Caco-2 (cell line): ENCODE measurements around the gene INHBA. TPM values are rescaled to one million over a fixed set of nuclear protein-coding genes. Genes with fewer than 3 reads are reported as not detected.

Experiments
- BruUV-seq: library from RNA; stranded (reverse); fragments of 400-500 nt; replicated peaks from 2 replicates; lab custom pipeline; 2021; lab: Mats Ljungman, UMichigan
- CTCF ChIA-PET: fragments of 300-600 bp; sonication (Branson Sonifier 250); formaldehyde crosslinking; loops from one replicate; lab custom pipeline; 2022; ENCODE audit warnings: antibody characterized with exemption; lab: Charles Lee
- POLR2A ChIA-PET: fragments of 300-600 bp; sonication (Branson Sonifier 250); formaldehyde crosslinking; loops from one replicate; lab custom pipeline; 2022; ENCODE audit warnings: antibody characterized with exemption; lab: Charles Lee
- DNase-seq, 2 experiments: peaks; one replicate each; pipeline versions ENCODE4 v3.0.0 to v3.0.0-alpha.2; 2020 to 2022
- H3K27me3 ChIP-seq: replicated peaks from 2 replicates; pipeline ENCODE4 v1.6.0; 2011; ENCODE audit warnings: low read length; ENCODE audit not compliant: control insufficient read depth, insufficient read depth
- H3K36me3 ChIP-seq: 2 replicates; pipeline ENCODE4 v1.5.1; 2011; ENCODE audit warnings: low read length; ENCODE audit not compliant: control insufficient read depth, insufficient read depth
- H3K4me1 ChIP-seq: fragments of 250-450 bp; sonication (Bioruptor Pico); 2 replicates; pipeline ENCODE4 v1.5.1; 2020; ENCODE audit warnings: mild to moderate bottlenecking
- H3K4me3 ChIP-seq: 2 replicates; pipeline ENCODE4 v1.5.1; 2011; ENCODE audit warnings: low read depth, mild to moderate bottlenecking, control low read depth, low read length
- H3K9me3 ChIP-seq: fragments of 250-450 bp; sonication (Bioruptor Pico); 2 replicates; pipeline ENCODE4 v1.5.1; 2020; ENCODE audit warnings: mild to moderate bottlenecking, moderate library complexity
- H3K27ac Mint-ChIP-seq: one replicate; pipeline ENCODE4 v1.8.0; 2022; ENCODE audit warnings: mixed read lengths; ENCODE audit not compliant: unreplicated experiment
- H3K27me3 Mint-ChIP-seq: one replicate; pipeline ENCODE4 v1.8.0; 2022; ENCODE audit warnings: mixed read lengths; ENCODE audit not compliant: insufficient read depth, unreplicated experiment
- H3K36me3 Mint-ChIP-seq: one replicate; pipeline ENCODE4 v1.8.0; 2022; ENCODE audit warnings: mild to moderate bottlenecking, mixed read lengths; ENCODE audit not compliant: insufficient read depth, unreplicated experiment
- H3K4me1 Mint-ChIP-seq: one replicate; pipeline ENCODE4 v1.8.0; 2022; ENCODE audit warnings: low read depth, mixed read lengths; ENCODE audit not compliant: unreplicated experiment
- H3K4me3 Mint-ChIP-seq: one replicate; pipeline ENCODE4 v1.8.0; 2022; ENCODE audit warnings: mild to moderate bottlenecking, moderate library complexity, mixed read lengths; ENCODE audit not compliant: unreplicated experiment
- H3K9me3 Mint-ChIP-seq: one replicate; pipeline ENCODE4 v1.8.0; 2022; ENCODE audit warnings: mixed read lengths; ENCODE audit not compliant: unreplicated experiment
- CTCF ChIP-seq, 2 experiments: fragments of 200-600 bp in 1 of 2; IDR thresholded peaks; 1 replicate in 1 of 2; 2 replicates in 1 of 2; pipeline versions ENCODE4 v1.5.1 to v1.8.0; 2011 to 2022; ENCODE audit warnings: antibody characterized with exemption in 1 of 2, control low read depth in 1 of 2, inconsistent platforms in 1 of 2, low read depth in 1 of 2, low read length in 1 of 2, mild to moderate bottlenecking in 1 of 2, moderate library complexity in 1 of 2; ENCODE audit not compliant: insufficient read depth in 1 of 2, severe bottlenecking in 1 of 2, unreplicated experiment in 1 of 2
- intact Hi-C: fragments of 100-400 bp; cut with micrococcal nuclease; formaldehyde crosslinking; loops from one replicate; pipeline ENCODE4 v1.10.0; 2022; ENCODE audit not compliant: unreplicated experiment
- total RNA-seq: library from RNA; stranded (reverse); gene quantifications from 2 replicates; pipeline ENCODE4 v1.2.3, GENCODE V29; 2022

The INHBA gene
- total RNA-seq, 1 experiment from 2014 or later = 0.52 TPM

DNA sequence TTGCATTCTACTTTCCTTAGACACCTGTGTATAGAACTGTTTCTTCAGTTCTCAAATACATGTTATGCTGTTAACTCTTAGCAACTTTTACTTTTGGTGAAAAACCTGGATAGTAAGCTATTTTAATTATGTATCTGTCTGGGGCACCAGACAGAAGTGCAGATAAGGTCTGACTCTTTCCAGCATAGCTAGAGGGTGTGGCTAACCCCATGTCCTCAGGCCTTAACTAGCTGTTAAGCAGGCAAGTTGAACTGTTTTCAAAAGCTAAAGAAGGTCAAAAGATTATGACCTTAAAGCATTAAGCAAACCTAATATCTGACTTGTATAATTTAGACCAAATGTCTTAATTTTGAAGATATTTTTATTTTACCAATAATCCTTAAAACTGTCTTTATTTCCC lies 45.1 kb upstream of the INHBA start:
- CTCF ChIA-PET = no interaction called here
- POLR2A ChIA-PET = no interaction called here
- H3K9me3 Mint-ChIP-seq = peaks cover 37% of the 10 kb centered on the region
- no peak for DNase-seq
- no peak for TF ChIP-seq CTCF (IDR thresholded peaks at IDR 0.05; ENCODE audit: insufficient read depth in 1 of 2, low read depth in 1 of 2, low read length in 1 of 2, severe bottlenecking in 1 of 2, unreplicated experiment in 1 of 2)
- H3K36me3 Mint-ChIP-seq = no peaks in the 10 kb centered on the region
- Histone ChIP-seq H3K9me3 (0 out of 2 replicates have a peak, but pooled peaks cover 3% of the 10 kb centered on the region), H3K36me3 (no peaks in the 10 kb centered on the region), H3K4me3 (no peak overlapping the region), H3K4me1 (peaks cover 29% of the 10 kb centered on the region), H3K27me3 (no peaks in the 10 kb centered on the region)
- H3K27ac Mint-ChIP-seq = no peak overlapping the region
- no TSS peak for BruUV-seq
- H3K4me3 Mint-ChIP-seq = no peak overlapping the region
- no peaks in the 10 kb centered on the region for H3K27me3 Mint-ChIP-seq
- H3K4me1 Mint-ChIP-seq = peaks cover 18% of the 10 kb centered on the region
- intact Hi-C loops = no loop called here

GRCh38 chr7:41745451-41745850 lies 42.6 kb upstream of the INHBA start:
- no peak for DNase-seq
- CTCF ChIA-PET = no interaction called here
- no peak overlapping the region for H3K4me3 Mint-ChIP-seq

DNA sequence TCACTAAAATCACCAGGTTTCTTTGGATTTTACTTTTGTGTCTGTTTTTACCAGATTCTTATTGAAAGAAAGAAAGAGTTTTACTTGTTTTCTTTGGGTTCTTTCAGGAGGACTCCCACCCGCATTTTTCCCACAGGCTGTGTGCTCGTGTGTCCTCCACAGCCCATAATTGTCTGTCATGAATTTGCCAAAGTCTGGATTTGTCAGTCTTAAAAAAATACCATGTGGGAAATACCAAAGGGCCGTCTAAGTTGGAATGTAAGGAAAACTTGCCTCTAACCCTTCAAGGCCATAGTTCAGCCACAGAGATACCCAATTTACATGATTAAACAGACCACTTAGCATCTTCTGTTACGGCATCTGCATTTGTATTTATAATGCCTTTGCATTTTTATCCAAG lies 41.3 kb upstream of the INHBA start:
- Mint-ChIP-seq H3K27ac (no peak overlapping the region), H3K36me3 (no peaks in the 10 kb centered on the region), H3K4me1 (no peaks in the 10 kb centered on the region), H3K27me3 (no peaks in the 10 kb centered on the region), H3K9me3 (peaks cover 42% of the 10 kb centered on the region), H3K4me3 (no peak overlapping the region)
- DNase-seq = no peak
- H3K27me3 ChIP-seq = no peaks in the 10 kb centered on the region
- peaks cover 3% of the 10 kb centered on the region; the same call in 1 of the 2 replicates for H3K9me3 ChIP-seq
- no TSS peak for BruUV-seq
- no peaks in the 10 kb centered on the region for H3K36me3 ChIP-seq
- peaks cover 4% of the 10 kb centered on the region; the same call in 1 of the 2 replicates for H3K4me1 ChIP-seq
- intact Hi-C loops = no loop called here
- no peak overlapping the region for H3K4me3 ChIP-seq
- ChIA-PET POLR2A (no interaction called here), CTCF (no interaction called here)
- TF ChIP-seq CTCF (IDR thresholded peaks at IDR 0.05; ENCODE audit: insufficient read depth in 1 of 2, low read depth in 1 of 2, low read length in 1 of 2, severe bottlenecking in 1 of 2, unreplicated experiment in 1 of 2) = no peak

More at GRCh38 chr7:41745451-41745850, 42.6 kb upstream of the INHBA start:
- POLR2A ChIA-PET = no interaction called here
- no peaks in the 10 kb centered on the region for H3K27me3 Mint-ChIP-seq
- Histone ChIP-seq H3K27me3 (no peaks in the 10 kb centered on the region), H3K36me3 (no peaks in the 10 kb centered on the region), H3K9me3 (peaks cover 5% of the 10 kb centered on the region; the same call in 1 of the 2 replicates), H3K4me3 (no peak overlapping the region), H3K4me1 (peaks cover 4% of the 10 kb centered on the region)
- H3K4me1 Mint-ChIP-seq = no peaks in the 10 kb centered on the region
- BruUV-seq = no TSS peak
- no peak overlapping the region for H3K27ac Mint-ChIP-seq
- peaks cover 42% of the 10 kb centered on the region for H3K9me3 Mint-ChIP-seq
- TF ChIP-seq CTCF (IDR thresholded peaks at IDR 0.05; ENCODE audit: insufficient read depth in 1 of 2, low read depth in 1 of 2, low read length in 1 of 2, severe bottlenecking in 1 of 2, unreplicated experiment in 1 of 2) = no peak
- intact Hi-C loops = no loop called here
- H3K36me3 Mint-ChIP-seq = no peaks in the 10 kb centered on the region
